K562 (cell line): Measurements from ENCODE around the gene MOB1A.

Experiments
- CEBPB ChIP-seq: fragments of 450-650 bp; IDR thresholded peaks from 2 replicates; pipeline ENCODE4 v1.6.1; 2016; ENCODE audit warnings: missing genetic modification characterization, missing compliant biosample characterization
- EGR1 ChIP-seq: fragments of 450-650 bp; conservative IDR thresholded peaks from 2 replicates; pipeline ENCODE4 v1.6.1; 2017; ENCODE audit warnings: mild to moderate bottlenecking
- EP300 ChIP-seq: IDR thresholded peaks from 2 replicates; pipeline ENCODE4 v1.6.1; 2012; ENCODE audit warnings: low read length, improper control_type of control experiment
- EZH2 ChIP-seq: IDR thresholded peaks from 2 replicates; pipeline ENCODE4 v1.6.1; 2012; ENCODE audit warnings: low read depth, mild to moderate bottlenecking, inconsistent platforms, low read length, borderline replicate concordance
- FOS ChIP-seq: IDR thresholded peaks from 3 replicates; pipeline ENCODE4 v1.6.1; 2011; ENCODE audit not compliant: insufficient read length; ENCODE audit errors: extremely low read depth
- FOXA1 ChIP-seq: fragments of 450-650 bp; IDR thresholded peaks from 2 replicates; pipeline ENCODE4 v1.6.1; 2016; ENCODE audit warnings: mild to moderate bottlenecking, borderline replicate concordance
- FOXA3 ChIP-seq, 2 experiments: fragments of 450-650 bp in 1 of 2; sonication (generic) in 1 of 2; formaldehyde crosslinking; IDR thresholded peaks in 1 of 2; conservative IDR thresholded peaks in 1 of 2; 2 replicates each; pipeline versions ENCODE4 v1.4.0 to v1.8.0; 2020 to 2022; ENCODE audit warnings: mild to moderate bottlenecking in 2 of 2, missing genetic modification reagents in 1 of 2
- GTF2F1 ChIP-seq: IDR thresholded peaks from 2 replicates; pipeline ENCODE4 v1.6.1; 2011; ENCODE audit warnings: low read depth, low read length, improper control_type of control experiment
- HDAC6 ChIP-seq: IDR thresholded peaks from 2 replicates; pipeline ENCODE4 v1.6.1; 2012; ENCODE audit warnings: low read depth, mild to moderate bottlenecking, control low read depth, inconsistent platforms, low read length, moderate library complexity
- SAFB2 ChIP-seq: fragments of 200-400 bp; formaldehyde crosslinking; IDR thresholded peaks from 2 replicates; pipeline ENCODE4 v1.6.1; 2018; ENCODE audit warnings: borderline replicate concordance, low read length, low read depth, moderate library complexity; ENCODE audit not compliant: severe bottlenecking
- TAL1 ChIP-seq: fragments of 450-650 bp; IDR thresholded peaks from 2 replicates; pipeline ENCODE4 v1.6.1; 2016; ENCODE audit warnings: mild to moderate bottlenecking
- TCF7L2 ChIP-seq: fragments of 150-350 bp; IDR thresholded peaks from 2 replicates; pipeline ENCODE4 v1.6.1; 2016; ENCODE audit warnings: low read depth, mild to moderate bottlenecking, low read length, moderate library complexity
- YY1 ChIP-seq, 3 experiments: IDR thresholded peaks; 2 replicates each; pipeline ENCODE4 v1.6.1; 2011; ENCODE audit warnings: low read length in 2 of 3, mild to moderate bottlenecking in 2 of 3, moderate library complexity in 2 of 3, borderline replicate concordance in 1 of 3, control low read depth in 1 of 3, low read depth in 1 of 3; ENCODE audit not compliant: insufficient read depth in 3 of 3, insufficient replicate concordance in 2 of 3, control insufficient read depth in 1 of 3, insufficient read length in 1 of 3; ENCODE audit errors: extremely low read depth in 1 of 3
- TF ChIP-seq, protein P1 (sequence below), 3 experiments: IDR thresholded peaks in 2 of 3; conservative IDR thresholded peaks in 1 of 3; 2 replicates each; pipeline ENCODE4 v1.5.1; 2011 to 2012; ENCODE audit warnings: low read length in 3 of 3, mild to moderate bottlenecking in 3 of 3, control low read depth in 2 of 3, improper control_type of control experiment in 1 of 3, inconsistent platforms in 1 of 3, low read depth in 1 of 3, mixed read lengths in 1 of 3, moderate library complexity in 1 of 3; ENCODE audit not compliant: insufficient read depth in 2 of 3

GRCh38 chr2:74205596-74205995 lies 26.9 kb upstream of the MOB1A start:
- no peak for TF ChIP-seq FOXA3 (CRISPR knock-in tag; conservative IDR thresholded peaks at IDR 0.05 in 1 of 2, IDR thresholded peaks at IDR 0.05 in 1 of 2)
- no peak for TF ChIP-seq FOXA1
- no peak for TF ChIP-seq EZH2
- no peak for TF ChIP-seq TCF7L2
- no peak for TF ChIP-seq HDAC6
- TF ChIP-seq, protein P1, sequence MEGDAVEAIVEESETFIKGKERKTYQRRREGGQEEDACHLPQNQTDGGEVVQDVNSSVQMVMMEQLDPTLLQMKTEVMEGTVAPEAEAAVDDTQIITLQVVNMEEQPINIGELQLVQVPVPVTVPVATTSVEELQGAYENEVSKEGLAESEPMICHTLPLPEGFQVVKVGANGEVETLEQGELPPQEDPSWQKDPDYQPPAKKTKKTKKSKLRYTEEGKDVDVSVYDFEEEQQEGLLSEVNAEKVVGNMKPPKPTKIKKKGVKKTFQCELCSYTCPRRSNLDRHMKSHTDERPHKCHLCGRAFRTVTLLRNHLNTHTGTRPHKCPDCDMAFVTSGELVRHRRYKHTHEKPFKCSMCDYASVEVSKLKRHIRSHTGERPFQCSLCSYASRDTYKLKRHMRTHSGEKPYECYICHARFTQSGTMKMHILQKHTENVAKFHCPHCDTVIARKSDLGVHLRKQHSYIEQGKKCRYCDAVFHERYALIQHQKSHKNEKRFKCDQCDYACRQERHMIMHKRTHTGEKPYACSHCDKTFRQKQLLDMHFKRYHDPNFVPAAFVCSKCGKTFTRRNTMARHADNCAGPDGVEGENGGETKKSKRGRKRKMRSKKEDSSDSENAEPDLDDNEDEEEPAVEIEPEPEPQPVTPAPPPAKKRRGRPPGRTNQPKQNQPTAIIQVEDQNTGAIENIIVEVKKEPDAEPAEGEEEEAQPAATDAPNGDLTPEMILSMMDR (IDR thresholded peaks at IDR 0.05 in 2 of 3, conservative IDR thresholded peaks at IDR 0.05 in 1 of 3; ENCODE audit: insufficient read depth in 2 of 3, low read depth in 1 of 3, low read length in 3 of 3): no peak
- no peak for TF ChIP-seq GTF2F1
- no peak for TF ChIP-seq CEBPB (tag)
- TF ChIP-seq SAFB2: no peak
- TF ChIP-seq FOS: no peak
- TF ChIP-seq EGR1: 0 out of 2 replicates have a peak, but pooled peaks have one; percentile 21
- no peak for TF ChIP-seq YY1 (IDR thresholded peaks at IDR 0.05; ENCODE audit: borderline replicate concordance in 1 of 3, control insufficient read depth in 1 of 3, extremely low read depth in 1 of 3, insufficient read depth in 3 of 3, insufficient read length in 1 of 3, insufficient replicate concordance in 2 of 3, low read depth in 1 of 3, low read length in 2 of 3)
- no peak for TF ChIP-seq EP300
- no peak for TF ChIP-seq TAL1
